ENCODE data around the gene SOHLH1.

DNA sequence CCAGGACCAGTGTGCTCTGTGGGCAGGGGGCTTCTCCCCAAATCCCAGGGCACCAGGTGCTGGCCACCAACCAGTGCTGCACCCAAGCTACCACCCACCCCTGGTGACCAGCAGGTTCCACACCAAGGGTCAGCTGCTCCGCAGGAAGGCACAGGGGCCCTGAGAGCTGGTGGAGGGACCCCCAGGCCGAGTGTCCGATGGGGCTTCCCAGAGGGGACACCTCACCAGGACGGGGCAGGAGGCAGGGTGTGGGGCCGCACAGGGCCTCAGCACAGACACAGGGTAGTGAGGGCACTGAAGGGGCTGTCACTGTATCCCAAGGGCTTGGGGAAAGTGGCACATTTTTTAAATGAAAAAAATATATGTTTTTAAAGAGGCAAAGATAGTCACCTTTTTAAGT is 18.1 kb downstream of the SOHLH1 start:
- TF ChIP-seq NFE2L2 (IDR thresholded peaks at IDR 0.05; ENCODE audit: low read length) = no peak
- TF ChIP-seq, protein P1, sequence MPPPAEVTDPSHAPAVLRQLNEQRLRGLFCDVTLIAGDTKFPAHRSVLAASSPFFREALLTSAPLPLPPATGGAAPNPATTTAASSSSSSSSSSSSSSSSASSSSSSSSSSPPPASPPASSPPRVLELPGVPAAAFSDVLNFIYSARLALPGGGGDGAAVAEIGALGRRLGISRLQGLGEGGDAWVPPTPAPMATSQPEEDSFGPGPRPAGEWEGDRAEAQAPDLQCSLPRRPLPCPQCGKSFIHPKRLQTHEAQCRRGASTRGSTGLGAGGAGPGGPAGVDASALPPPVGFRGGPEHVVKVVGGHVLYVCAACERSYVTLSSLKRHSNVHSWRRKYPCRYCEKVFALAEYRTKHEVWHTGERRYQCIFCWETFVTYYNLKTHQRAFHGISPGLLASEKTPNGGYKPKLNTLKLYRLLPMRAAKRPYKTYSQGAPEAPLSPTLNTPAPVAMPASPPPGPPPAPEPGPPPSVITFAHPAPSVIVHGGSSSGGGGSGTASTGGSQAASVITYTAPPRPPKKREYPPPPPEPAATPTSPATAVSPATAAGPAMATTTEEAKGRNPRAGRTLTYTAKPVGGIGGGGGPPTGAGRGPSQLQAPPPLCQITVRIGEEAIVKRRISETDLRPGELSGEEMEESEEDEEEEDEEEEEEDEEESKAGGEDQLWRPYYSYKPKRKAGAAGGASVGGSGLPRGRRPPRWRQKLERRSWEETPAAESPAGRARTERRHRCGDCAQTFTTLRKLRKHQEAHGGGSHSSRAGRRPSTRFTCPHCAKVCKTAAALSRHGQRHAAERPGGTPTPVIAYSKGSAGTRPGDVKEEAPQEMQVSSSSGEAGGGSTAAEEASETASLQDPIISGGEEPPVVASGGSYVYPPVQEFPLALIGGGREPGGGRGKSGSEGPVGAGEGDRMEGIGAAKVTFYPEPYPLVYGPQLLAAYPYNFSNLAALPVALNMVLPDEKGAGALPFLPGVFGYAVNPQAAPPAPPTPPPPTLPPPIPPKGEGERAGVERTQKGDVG (CRISPR knock-in tag; IDR thresholded peaks at IDR 0.05; ENCODE audit: borderline replicate concordance) = no peak
- TF ChIP-seq, protein P2, sequence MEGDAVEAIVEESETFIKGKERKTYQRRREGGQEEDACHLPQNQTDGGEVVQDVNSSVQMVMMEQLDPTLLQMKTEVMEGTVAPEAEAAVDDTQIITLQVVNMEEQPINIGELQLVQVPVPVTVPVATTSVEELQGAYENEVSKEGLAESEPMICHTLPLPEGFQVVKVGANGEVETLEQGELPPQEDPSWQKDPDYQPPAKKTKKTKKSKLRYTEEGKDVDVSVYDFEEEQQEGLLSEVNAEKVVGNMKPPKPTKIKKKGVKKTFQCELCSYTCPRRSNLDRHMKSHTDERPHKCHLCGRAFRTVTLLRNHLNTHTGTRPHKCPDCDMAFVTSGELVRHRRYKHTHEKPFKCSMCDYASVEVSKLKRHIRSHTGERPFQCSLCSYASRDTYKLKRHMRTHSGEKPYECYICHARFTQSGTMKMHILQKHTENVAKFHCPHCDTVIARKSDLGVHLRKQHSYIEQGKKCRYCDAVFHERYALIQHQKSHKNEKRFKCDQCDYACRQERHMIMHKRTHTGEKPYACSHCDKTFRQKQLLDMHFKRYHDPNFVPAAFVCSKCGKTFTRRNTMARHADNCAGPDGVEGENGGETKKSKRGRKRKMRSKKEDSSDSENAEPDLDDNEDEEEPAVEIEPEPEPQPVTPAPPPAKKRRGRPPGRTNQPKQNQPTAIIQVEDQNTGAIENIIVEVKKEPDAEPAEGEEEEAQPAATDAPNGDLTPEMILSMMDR (CRISPR knock-in tag; IDR thresholded peaks at IDR 0.05) = no peak
- TF ChIP-seq, protein P3, sequence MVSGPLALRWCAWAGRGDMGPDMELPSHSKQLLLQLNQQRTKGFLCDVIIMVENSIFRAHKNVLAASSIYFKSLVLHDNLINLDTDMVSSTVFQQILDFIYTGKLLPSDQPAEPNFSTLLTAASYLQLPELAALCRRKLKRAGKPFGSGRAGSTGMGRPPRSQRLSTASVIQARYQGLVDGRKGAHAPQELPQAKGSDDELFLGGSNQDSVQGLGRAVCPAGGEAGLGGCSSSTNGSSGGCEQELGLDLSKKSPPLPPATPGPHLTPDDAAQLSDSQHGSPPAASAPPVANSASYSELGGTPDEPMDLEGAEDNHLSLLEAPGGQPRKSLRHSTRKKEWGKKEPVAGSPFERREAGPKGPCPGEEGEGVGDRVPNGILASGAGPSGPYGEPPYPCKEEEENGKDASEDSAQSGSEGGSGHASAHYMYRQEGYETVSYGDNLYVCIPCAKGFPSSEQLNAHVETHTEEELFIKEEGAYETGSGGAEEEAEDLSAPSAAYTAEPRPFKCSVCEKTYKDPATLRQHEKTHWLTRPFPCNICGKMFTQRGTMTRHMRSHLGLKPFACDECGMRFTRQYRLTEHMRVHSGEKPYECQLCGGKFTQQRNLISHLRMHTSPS (CRISPR knock-in tag; IDR thresholded peaks at IDR 0.05; ENCODE audit: low read depth) = no peak
- TF ChIP-seq, protein P4, sequence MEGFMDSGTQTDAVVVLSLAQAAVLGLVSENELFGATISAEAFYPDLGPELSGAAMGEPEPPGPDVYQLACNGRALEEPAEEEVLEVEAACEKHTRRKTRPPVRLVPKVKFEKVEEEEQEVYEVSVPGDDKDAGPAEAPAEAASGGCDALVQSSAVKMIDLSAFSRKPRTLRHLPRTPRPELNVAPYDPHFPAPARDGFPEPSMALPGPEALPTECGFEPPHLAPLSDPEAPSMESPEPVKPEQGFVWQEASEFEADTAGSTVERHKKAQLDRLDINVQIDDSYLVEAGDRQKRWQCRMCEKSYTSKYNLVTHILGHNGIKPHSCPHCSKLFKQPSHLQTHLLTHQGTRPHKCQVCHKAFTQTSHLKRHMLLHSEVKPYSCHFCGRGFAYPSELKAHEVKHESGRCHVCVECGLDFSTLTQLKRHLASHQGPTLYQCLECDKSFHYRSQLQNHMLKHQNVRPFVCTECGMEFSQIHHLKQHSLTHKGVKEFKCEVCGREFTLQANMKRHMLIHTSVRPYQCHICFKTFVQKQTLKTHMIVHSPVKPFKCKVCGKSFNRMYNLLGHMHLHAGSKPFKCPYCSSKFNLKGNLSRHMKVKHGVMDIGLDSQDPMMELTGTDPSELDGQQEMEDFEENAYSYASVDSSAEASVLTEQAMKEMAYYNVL (CRISPR knock-in tag; IDR thresholded peaks at IDR 0.05; ENCODE audit: borderline replicate concordance) = no peak
- no peak for TF ChIP-seq ELF4 (CRISPR knock-in tag; IDR thresholded peaks at IDR 0.05; ENCODE audit: borderline replicate concordance)
- TF ChIP-seq KAT2B (IDR thresholded peaks at IDR 0.05; ENCODE audit: borderline replicate concordance, low read depth, low read length) = no peak
- TF ChIP-seq, protein P5, sequence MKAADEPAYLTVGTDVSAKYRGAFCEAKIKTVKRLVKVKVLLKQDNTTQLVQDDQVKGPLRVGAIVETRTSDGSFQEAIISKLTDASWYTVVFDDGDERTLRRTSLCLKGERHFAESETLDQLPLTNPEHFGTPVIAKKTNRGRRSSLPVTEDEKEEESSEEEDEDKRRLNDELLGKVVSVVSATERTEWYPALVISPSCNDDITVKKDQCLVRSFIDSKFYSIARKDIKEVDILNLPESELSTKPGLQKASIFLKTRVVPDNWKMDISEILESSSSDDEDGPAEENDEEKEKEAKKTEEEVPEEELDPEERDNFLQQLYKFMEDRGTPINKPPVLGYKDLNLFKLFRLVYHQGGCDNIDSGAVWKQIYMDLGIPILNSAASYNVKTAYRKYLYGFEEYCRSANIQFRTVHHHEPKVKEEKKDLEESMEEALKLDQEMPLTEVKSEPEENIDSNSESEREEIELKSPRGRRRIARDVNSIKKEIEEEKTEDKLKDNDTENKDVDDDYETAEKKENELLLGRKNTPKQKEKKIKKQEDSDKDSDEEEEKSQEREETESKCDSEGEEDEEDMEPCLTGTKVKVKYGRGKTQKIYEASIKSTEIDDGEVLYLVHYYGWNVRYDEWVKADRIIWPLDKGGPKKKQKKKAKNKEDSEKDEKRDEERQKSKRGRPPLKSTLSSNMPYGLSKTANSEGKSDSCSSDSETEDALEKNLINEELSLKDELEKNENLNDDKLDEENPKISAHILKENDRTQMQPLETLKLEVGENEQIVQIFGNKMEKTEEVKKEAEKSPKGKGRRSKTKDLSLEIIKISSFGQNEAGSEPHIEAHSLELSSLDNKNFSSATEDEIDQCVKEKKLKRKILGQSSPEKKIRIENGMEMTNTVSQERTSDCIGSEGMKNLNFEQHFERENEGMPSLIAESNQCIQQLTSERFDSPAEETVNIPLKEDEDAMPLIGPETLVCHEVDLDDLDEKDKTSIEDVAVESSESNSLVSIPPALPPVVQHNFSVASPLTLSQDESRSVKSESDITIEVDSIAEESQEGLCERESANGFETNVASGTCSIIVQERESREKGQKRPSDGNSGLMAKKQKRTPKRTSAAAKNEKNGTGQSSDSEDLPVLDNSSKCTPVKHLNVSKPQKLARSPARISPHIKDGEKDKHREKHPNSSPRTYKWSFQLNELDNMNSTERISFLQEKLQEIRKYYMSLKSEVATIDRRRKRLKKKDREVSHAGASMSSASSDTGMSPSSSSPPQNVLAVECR (CRISPR knock-in tag; IDR thresholded peaks at IDR 0.05; ENCODE audit: borderline replicate concordance) = no peak
- no peak for TF ChIP-seq SP1 (IDR thresholded peaks at IDR 0.05)
- no peak for TF ChIP-seq SP1 (CRISPR knock-in tag; IDR thresholded peaks at IDR 0.05)
- TF ChIP-seq, protein P6, sequence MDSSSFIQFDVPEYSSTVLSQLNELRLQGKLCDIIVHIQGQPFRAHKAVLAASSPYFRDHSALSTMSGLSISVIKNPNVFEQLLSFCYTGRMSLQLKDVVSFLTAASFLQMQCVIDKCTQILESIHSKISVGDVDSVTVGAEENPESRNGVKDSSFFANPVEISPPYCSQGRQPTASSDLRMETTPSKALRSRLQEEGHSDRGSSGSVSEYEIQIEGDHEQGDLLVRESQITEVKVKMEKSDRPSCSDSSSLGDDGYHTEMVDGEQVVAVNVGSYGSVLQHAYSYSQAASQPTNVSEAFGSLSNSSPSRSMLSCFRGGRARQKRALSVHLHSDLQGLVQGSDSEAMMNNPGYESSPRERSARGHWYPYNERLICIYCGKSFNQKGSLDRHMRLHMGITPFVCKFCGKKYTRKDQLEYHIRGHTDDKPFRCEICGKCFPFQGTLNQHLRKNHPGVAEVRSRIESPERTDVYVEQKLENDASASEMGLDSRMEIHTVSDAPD (CRISPR knock-in tag; IDR thresholded peaks at IDR 0.05) = no peak
- no peak for TF ChIP-seq POLR2AphosphoS5 (IDR thresholded peaks at IDR 0.05; ENCODE audit: low read depth, low read length)
- TF ChIP-seq RXRA (CRISPR knock-in tag; IDR thresholded peaks at IDR 0.05) = no peak

Data from HepG2 (cell line).